Activated CD8-positive, alpha-beta T cell treated with anti-CD3 and anti-CD28 coated beads, Interleukin-2, amount 10 ng/mL, durations not matched to agents 7 days and 5 days (primary cell): ENCODE data around the gene BCL6. TPM values are rescaled to one million over a fixed set of nuclear protein-coding genes. Genes with fewer than 3 reads are reported as not detected.

Source experiments
- ATAC-seq: fragments of 150-1000 bp; cut with Tn5 transposase; one replicate; pipeline ENCODE4 v1.10.0; 2021; ENCODE audit warnings: moderate library complexity
- CTCF ChIA-PET: fragments of 350-600 bp; sonication (Branson Sonifier 250); formaldehyde crosslinking; loops from one replicate; lab custom pipeline; 2021; ENCODE audit warnings: antibody characterized with exemption; lab: Charles Lee
- POLR2A ChIA-PET: fragments of 350-600 bp; sonication (Branson Sonifier 250); formaldehyde crosslinking; loops from one replicate; lab custom pipeline; 2021; ENCODE audit warnings: antibody characterized with exemption; lab: Charles Lee
- DNase-seq: peaks from one replicate; pipeline ENCODE4 v3.0.0-alpha.2; 2020
- H3K27ac Mint-ChIP-seq: one replicate; pipeline ENCODE4 v1.8.0; 2021; ENCODE audit warnings: mild to moderate bottlenecking, mixed read lengths
- H3K27me3 Mint-ChIP-seq: one replicate; pipeline ENCODE4 v1.8.0; 2021; ENCODE audit warnings: low read depth, mixed read lengths
- H3K36me3 Mint-ChIP-seq: one replicate; pipeline ENCODE4 v1.8.0; 2021; ENCODE audit warnings: low read depth, mixed read lengths
- H3K4me1 Mint-ChIP-seq: one replicate; pipeline ENCODE4 v1.8.0; 2021; ENCODE audit warnings: low read depth, mixed read lengths
- H3K4me3 Mint-ChIP-seq: one replicate; pipeline ENCODE4 v1.8.0; 2021; ENCODE audit warnings: mild to moderate bottlenecking, mixed read lengths
- H3K9me3 Mint-ChIP-seq: one replicate; pipeline ENCODE4 v1.8.0; 2022; ENCODE audit warnings: mixed read lengths; ENCODE audit not compliant: insufficient read depth
- total RNA-seq, 2 experiments: library from RNA; stranded (reverse); gene quantifications; one replicate each; pipeline ENCODE4 v1.2.3, GENCODE V29; 2021

BCL6 gene
- total RNA-seq, 2 experiments from 2014 or later, result 11.8 to 12.6 TPM

DNA sequence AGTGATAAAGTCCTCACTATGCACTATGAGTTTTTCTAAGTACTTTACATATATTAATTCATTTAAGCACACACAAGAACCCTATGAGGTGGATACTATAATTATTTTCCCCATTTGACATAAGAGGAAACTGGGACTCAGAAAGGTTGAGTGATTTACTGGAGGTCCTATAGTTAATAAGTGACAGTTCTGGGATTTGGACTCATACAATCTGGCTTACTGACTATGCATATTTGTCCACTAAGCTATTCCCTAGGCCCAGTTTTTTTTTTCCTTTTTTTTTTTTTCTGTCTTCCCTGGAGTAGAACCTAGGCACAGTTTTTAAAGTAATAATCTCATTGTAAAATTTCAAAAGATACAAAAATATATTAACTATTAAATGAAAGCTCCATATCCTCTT, 36.6 kb downstream of the BCL6 start:
- Mint-ChIP-seq H3K4me1 (peaks cover 3% of the 10 kb centered on the region), H3K4me3 (no peak overlapping the region), H3K27ac (no peak overlapping the region), H3K27me3 (peaks cover 7% of the 10 kb centered on the region), H3K36me3 (no peaks in the 10 kb centered on the region), H3K9me3 (no peaks in the 10 kb centered on the region)
- DNase-seq (no peak), ATAC-seq (no peak)
- POLR2A ChIA-PET, result no interaction called here
- CTCF ChIA-PET, result interaction anchor here (1.3 kb wide), 1 partner anchor 135 kb away, joined by 3 read pairs; no protein-coding TSS in a partner anchor

DNA sequence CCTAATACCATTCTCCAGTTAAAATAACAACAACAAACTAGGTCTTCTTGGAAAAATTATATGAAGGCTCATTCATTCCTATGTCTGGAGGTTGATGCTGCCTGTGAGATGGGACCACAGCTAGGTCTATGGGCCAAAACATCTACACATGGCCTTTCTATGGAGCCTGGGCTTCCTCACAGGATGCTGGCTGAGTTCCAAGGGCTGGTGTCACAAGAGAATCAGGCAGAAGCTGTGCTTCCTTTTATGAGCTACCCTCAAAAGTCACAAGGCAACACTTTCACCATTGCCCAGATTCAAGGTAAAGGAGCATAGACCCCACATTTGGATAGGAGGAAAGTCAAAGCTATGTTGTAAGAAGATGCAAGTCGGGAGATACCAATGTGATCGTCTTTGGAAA, 38.3 kb downstream of the BCL6 start:
- Mint-ChIP-seq H3K4me3 (no peak overlapping the region), H3K27ac (no peak overlapping the region), H3K27me3 (peaks cover 7% of the 10 kb centered on the region), H3K36me3 (no peaks in the 10 kb centered on the region), H3K9me3 (no peaks in the 10 kb centered on the region), H3K4me1 (no peaks in the 10 kb centered on the region)
- DNase-seq (no peak), ATAC-seq (no peak)
- ChIA-PET CTCF (no interaction called here), POLR2A (no interaction called here)

DNA sequence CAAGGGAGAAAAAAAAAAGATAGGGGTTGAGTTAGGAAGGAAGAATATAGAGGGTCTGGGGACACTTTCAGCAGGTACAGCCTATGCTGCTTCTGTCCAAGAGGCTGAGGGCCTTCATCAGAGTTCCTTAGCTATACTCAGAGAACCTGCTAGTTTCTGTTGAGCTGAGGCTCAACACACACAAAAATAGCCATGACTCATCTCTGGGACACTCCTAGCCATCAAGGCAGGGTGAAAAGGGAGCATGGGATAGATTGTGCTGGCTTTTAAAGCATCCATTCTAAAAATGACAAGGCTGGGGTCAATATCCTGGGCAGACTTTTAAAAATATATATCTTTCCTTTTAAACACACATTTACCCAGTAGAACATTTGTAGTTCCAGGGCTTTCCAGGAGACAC, 40.1 kb downstream of the BCL6 start:
- peaks cover 10% of the 10 kb centered on the region for H3K27me3 Mint-ChIP-seq
- H3K36me3 Mint-ChIP-seq, result no peaks in the 10 kb centered on the region
- H3K27ac Mint-ChIP-seq, result no peak overlapping the region
- no peak for DNase-seq
- ATAC-seq, result no peak
- H3K4me1 Mint-ChIP-seq, result no peaks in the 10 kb centered on the region
- no peak overlapping the region for H3K4me3 Mint-ChIP-seq
- no peaks in the 10 kb centered on the region for H3K9me3 Mint-ChIP-seq
- CTCF ChIA-PET, result interaction anchor here (1.5 to 4.6 kb wide), 2 partner anchors 11 to 26 kb away, joined by 7 to 30 read pairs; no protein-coding TSS in a partner anchor
- POLR2A ChIA-PET, result no interaction called here

DNA sequence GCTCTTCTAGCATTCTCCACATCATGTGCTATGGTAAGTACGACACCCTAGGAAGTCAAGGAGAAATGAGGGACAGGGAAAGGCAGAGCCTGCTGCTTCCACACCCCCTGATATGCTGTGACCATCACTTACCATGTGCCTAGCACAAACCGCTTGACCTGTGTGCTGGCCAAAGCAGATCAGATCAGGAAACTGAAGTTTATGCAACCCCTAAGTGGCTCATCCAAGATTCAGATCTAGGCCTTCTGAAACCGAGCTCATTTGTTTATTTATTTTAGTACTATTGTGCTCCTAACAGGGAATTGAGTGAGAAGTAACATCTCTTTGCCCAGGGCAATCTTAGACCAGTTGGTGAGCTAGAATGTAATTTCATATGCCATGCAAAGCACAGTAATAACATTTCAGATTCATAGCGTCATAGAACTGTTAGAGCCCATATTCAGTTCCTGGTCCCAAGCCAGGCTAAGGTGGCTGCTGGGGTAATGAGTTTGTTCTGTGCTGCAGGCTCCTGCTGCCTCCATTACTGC, 42.7 kb downstream of the BCL6 start, which contains the start of gene RTP2:
TSS of gene RTP2 (minus strand) at position 51 of the 527 bp plus-strand sequence. CDS start 429 bp downstream, outside the sequence.
- ChIA-PET CTCF (interaction anchor here (1.0 to 4.9 kb wide), 5 partner anchors 13 to 383 kb away, joined by 3 to 35 read pairs (median 8); no protein-coding TSS in a partner anchor), POLR2A (no interaction called here)
- ATAC-seq (no peak), DNase-seq (no peak)
- Mint-ChIP-seq H3K4me3 (no peak within 1 kb of the TSS), H3K27me3 (peaks cover 10% of the 10 kb centered on the region), H3K27ac (no peak within 1 kb of the TSS), H3K4me1 (no peaks in the 10 kb centered on the region), H3K9me3 (no peaks in the 10 kb centered on the region), H3K36me3 (no peaks in the 10 kb centered on the region)

- DNase-seq, result no peak
- Mint-ChIP-seq H3K4me3 (no peak overlapping the region), H3K4me1 (no peaks in the 10 kb centered on the region), H3K27ac (no peak overlapping the region), H3K27me3 (peaks cover 9% of the 10 kb centered on the region), H3K36me3 (no peaks in the 10 kb centered on the region), H3K9me3 (no peaks in the 10 kb centered on the region)
- CTCF ChIA-PET, result interaction anchor here (4.9 kb wide), 1 partner anchor 20 kb away, joined by 35 read pairs; no protein-coding TSS in a partner anchor
- no peak for ATAC-seq
- POLR2A ChIA-PET, result interaction anchor here (0.7 kb wide), 1 partner anchor 1144 kb away, joined by 3 read pairs; no protein-coding TSS in a partner anchor
Measured at GRCh38 chr3:187700249-187700648, 45.0 kb downstream of the BCL6 start.

GRCh38 chr3:187698499-187699399, 46.5 kb downstream of the BCL6 start:
- H3K27ac Mint-ChIP-seq, result no peak overlapping the region

DNA sequence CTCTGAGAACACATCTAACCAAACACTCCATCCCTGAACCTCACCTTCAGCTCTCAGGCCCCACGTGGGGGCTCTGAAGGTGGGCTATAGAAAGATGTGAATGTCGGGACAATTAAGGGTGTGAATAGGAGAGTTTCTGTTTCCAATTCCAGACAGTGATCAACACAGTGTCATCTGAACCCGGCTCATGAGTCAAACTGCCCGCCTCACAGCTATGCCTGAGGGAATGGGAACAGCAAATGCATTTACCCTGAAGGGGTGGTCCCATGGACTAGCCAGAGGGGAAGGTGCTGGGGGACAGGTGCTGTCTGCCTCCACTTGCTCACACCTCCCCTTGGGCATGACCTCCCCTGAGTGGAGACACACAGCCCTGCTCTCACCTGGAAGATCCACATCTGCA, 49.2 kb downstream of the BCL6 start:
- ChIA-PET POLR2A (no interaction called here), CTCF (interaction anchor here (1.2 to 4.5 kb wide), 3 partner anchors 17 to 377 kb away, joined by 4 to 20 read pairs (median 4); no protein-coding TSS in a partner anchor)
- H3K27ac Mint-ChIP-seq, result no peak overlapping the region
- no peak overlapping the region for H3K4me3 Mint-ChIP-seq
- DNase-seq, result no peak
- H3K4me1 Mint-ChIP-seq, result no peaks in the 10 kb centered on the region
- no peak for ATAC-seq
- peaks cover 19% of the 10 kb centered on the region for H3K27me3 Mint-ChIP-seq
- H3K9me3 Mint-ChIP-seq, result no peaks in the 10 kb centered on the region
- H3K36me3 Mint-ChIP-seq, result no peaks in the 10 kb centered on the region

More at GRCh38 chr3:187698499-187699399, 46.5 kb downstream of the BCL6 start:
- ChIA-PET CTCF (interaction anchor here (0.5 kb wide), 1 partner anchor 156 kb away, joined by 3 read pairs; no protein-coding TSS in a partner anchor), POLR2A (no interaction called here)
- ATAC-seq (no peak), DNase-seq (no peak)
- Mint-ChIP-seq H3K9me3 (no peaks in the 10 kb centered on the region), H3K4me3 (no peak overlapping the region), H3K27me3 (peaks cover 15% of the 10 kb centered on the region), H3K36me3 (no peaks in the 10 kb centered on the region), H3K4me1 (no peaks in the 10 kb centered on the region)

DNA sequence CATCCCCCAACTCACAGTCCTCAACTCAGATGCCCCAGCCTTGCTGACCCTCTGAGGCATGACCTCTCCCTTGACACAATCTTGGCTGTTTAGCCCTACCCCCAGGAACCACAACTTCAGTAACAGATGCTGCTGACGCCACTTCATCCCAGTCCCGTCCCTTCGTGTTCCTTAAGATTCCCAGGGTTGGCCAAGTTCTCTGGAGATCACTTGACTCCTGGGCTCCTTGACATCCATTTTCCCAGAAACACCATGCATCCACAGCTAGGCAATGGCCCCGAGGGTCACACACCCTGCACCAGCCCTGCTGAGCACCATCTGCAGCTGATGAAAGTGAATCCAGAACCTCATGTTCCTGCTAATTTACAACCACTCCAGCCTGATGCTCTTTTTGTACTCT, 49.8 kb downstream of the BCL6 start:
- peaks cover 23% of the 10 kb centered on the region for H3K27me3 Mint-ChIP-seq
- no peaks in the 10 kb centered on the region for H3K9me3 Mint-ChIP-seq
- ATAC-seq, result no peak
- ChIA-PET POLR2A (no interaction called here), CTCF (interaction anchor here (1.2 to 4.5 kb wide), 3 partner anchors 16 to 376 kb away, joined by 4 to 20 read pairs (median 4); no protein-coding TSS in a partner anchor)
- H3K36me3 Mint-ChIP-seq, result no peaks in the 10 kb centered on the region
- H3K4me3 Mint-ChIP-seq, result no peak overlapping the region
- H3K27ac Mint-ChIP-seq, result no peak overlapping the region
- no peak for DNase-seq
- H3K4me1 Mint-ChIP-seq, result no peaks in the 10 kb centered on the region

DNA sequence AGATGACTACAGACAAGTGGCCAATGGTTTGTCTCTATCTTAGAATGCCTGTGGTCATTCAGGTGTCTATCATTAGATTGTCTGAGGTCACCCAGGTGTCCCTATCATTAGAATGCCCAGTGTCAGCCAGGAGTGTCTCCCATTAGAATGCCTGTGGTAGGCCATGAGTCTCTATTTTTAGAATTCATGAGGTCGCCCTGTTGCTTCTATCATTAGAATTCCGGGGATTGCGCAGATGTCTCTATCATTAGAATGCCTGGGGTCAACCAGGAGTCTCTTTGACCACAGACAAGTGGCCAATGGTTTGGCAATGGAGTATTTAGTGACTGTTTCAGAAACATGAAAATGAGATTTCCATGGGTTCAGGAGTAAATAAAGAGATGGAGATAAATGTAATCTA, 50.5 kb downstream of the BCL6 start:
- CTCF ChIA-PET, result interaction anchor here (4.5 kb wide), 1 partner anchor 16 kb away, joined by 20 read pairs; no protein-coding TSS in a partner anchor
- ATAC-seq (no peak), DNase-seq (no peak)
- H3K4me3 Mint-ChIP-seq, result no peak overlapping the region
- peaks cover 23% of the 10 kb centered on the region for H3K27me3 Mint-ChIP-seq
- no peaks in the 10 kb centered on the region for H3K9me3 Mint-ChIP-seq
- H3K36me3 Mint-ChIP-seq, result no peaks in the 10 kb centered on the region
- POLR2A ChIA-PET, result no interaction called here
- no peaks in the 10 kb centered on the region for H3K4me1 Mint-ChIP-seq
- H3K27ac Mint-ChIP-seq, result no peak overlapping the region

DNA sequence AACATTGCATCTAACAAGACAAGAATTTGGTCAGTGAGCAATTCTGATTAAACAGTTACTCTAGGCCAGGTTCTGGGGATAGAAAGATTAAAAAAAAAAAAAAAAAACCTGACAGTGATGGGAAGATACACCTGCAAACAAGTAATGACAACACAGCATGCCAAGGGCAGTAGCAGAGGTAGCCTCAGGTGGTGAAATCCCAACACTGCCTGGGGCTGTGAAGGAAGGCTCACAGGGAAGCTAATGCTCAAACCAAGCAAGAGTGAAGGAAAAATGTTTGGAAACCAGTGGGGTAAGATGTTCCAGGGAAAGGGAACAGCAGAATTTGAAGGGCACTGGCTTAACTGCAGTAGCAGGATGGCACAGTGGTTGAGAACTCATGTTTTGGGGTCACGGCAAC, 51.8 kb downstream of the BCL6 start:
- no peaks in the 10 kb centered on the region for H3K36me3 Mint-ChIP-seq
- no peak for ATAC-seq

DNA sequence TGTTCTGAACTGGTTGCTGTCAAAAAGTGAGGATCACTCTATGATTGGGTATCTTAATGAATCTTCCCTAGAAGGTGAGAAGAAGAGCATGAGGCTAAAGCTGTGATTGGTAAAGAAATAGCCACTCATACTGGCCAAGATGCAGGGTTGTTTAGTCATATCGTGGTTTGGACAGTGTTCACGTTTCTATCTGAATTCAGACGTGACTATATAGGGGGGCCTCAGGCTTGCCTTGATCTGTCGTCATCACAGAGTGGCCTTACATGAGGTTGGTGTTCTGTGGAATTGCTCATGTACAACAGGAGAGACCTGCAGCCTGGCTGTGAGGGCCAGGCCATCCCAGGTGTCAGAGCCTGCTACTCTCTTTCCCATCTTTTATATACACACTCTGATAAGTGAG, 55.3 kb downstream of the BCL6 start:
- Mint-ChIP-seq H3K27ac (no peak overlapping the region), H3K4me1 (no peaks in the 10 kb centered on the region), H3K36me3 (no peaks in the 10 kb centered on the region), H3K9me3 (no peaks in the 10 kb centered on the region), H3K27me3 (peaks cover 28% of the 10 kb centered on the region), H3K4me3 (no peak overlapping the region)
- ATAC-seq, result no peak
- ChIA-PET CTCF (interaction anchor here (1.0 kb wide), 1 partner anchor 11 kb away, joined by 4 read pairs; no protein-coding TSS in a partner anchor), POLR2A (no interaction called here)
- no peak for DNase-seq

More for the DNA sequence above, 51.8 kb downstream of the BCL6 start:
- Mint-ChIP-seq H3K4me3 (no peak overlapping the region), H3K27me3 (peaks cover 29% of the 10 kb centered on the region), H3K9me3 (no peaks in the 10 kb centered on the region), H3K4me1 (no peaks in the 10 kb centered on the region), H3K27ac (no peak overlapping the region)
- DNase-seq, result no peak
- ChIA-PET POLR2A (no interaction called here), CTCF (interaction anchor here (1.0 to 4.5 kb wide), 2 partner anchors 13 to 14 kb away, joined by 4 to 20 read pairs; no protein-coding TSS in a partner anchor)
